ENCODE measurements around the gene TBCK. TPM values are rescaled to one million over a fixed set of nuclear protein-coding genes. Genes with fewer than 3 reads are reported as not detected.

The TBCK gene
- total and polyA plus RNA-seq, 8 donors: 36.1 to 60.0 (median 46.2) TPM

GRCh38 chr4:106002994-106003393 is 313.0 kb downstream of the TBCK start:
- Histone ChIP-seq H3K4me3 (no peak overlapping the region), H3K27me3 (no peaks in the 10 kb centered on the region), H3K36me3 (no peaks in the 10 kb centered on the region), H3K4me1 (no peaks in the 10 kb centered on the region), H3K9me3 (peaks cover 0 to 2% of the 10 kb centered on the region in 2 donors), H3K27ac (no peak overlapping the region)
- intact Hi-C loops (cut with DNase I): no loop called here
- DNase-seq (no peak), ATAC-seq (no peak)
- TF ChIP-seq CTCF (IDR thresholded peaks at IDR 0.05): no peak

- TF ChIP-seq CTCF (IDR thresholded peaks at IDR 0.05): no peak
- no peak overlapping the region for H3K27ac ChIP-seq
- ATAC-seq (no peak), DNase-seq (no peak)
- no peak overlapping the region for H3K4me3 ChIP-seq
- H3K27me3 ChIP-seq: no peaks in the 10 kb centered on the region
- no peaks in the 10 kb centered on the region for H3K36me3 ChIP-seq
- intact Hi-C loops (cut with DNase I): no loop called here
- no peaks in the 10 kb centered on the region for H3K9me3 ChIP-seq
- no peaks in the 10 kb centered on the region for H3K4me1 ChIP-seq
Observed at GRCh38 chr4:105998171-105999063, 317.6 kb downstream of the TBCK start.

GRCh38 chr4:105996845-105997244 is 319.2 kb downstream of the TBCK start:
- H3K27me3 ChIP-seq: no peaks in the 10 kb centered on the region
- DNase-seq (no peak), ATAC-seq (no peak)
- TF ChIP-seq CTCF (IDR thresholded peaks at IDR 0.05): no peak
- H3K4me3 ChIP-seq: no peak overlapping the region
- intact Hi-C loops (cut with DNase I): no loop called here
- no peaks in the 10 kb centered on the region for H3K36me3 ChIP-seq
- H3K27ac ChIP-seq: no peak overlapping the region
- no peaks in the 10 kb centered on the region for H3K4me1 ChIP-seq
- no peaks in the 10 kb centered on the region for H3K9me3 ChIP-seq

GRCh38 chr4:105994841-105995501 is 321.0 kb downstream of the TBCK start:
- intact Hi-C loops (cut with DNase I): no loop called here
- Histone ChIP-seq H3K27ac (no peak overlapping the region), H3K4me3 (no peak overlapping the region), H3K4me1 (no peaks in the 10 kb centered on the region), H3K9me3 (no peaks in the 10 kb centered on the region), H3K36me3 (no peaks in the 10 kb centered on the region), H3K27me3 (no peaks in the 10 kb centered on the region)
- DNase-seq: no peak
- no peak for ATAC-seq
- TF ChIP-seq CTCF (IDR thresholded peaks at IDR 0.05): no peak

GRCh38 chr4:105994061-105994460 is 321.9 kb downstream of the TBCK start:
- H3K4me3 ChIP-seq: no peak overlapping the region
- H3K27me3 ChIP-seq: no peaks in the 10 kb centered on the region
- H3K36me3 ChIP-seq: no peaks in the 10 kb centered on the region
- DNase-seq: no peak
- no peaks in the 10 kb centered on the region for H3K9me3 ChIP-seq
- no peak for TF ChIP-seq CTCF (IDR thresholded peaks at IDR 0.05)
- H3K4me1 ChIP-seq: no peaks in the 10 kb centered on the region
- no peak for ATAC-seq
- intact Hi-C loops (cut with DNase I): no loop called here
- no peak overlapping the region for H3K27ac ChIP-seq
